ENCODE data around the gene DMD.

- TF ChIP-seq CTCF (conservative IDR thresholded peaks at IDR 0.05) (no peak), ZFX (IDR thresholded peaks at IDR 0.05) (no peak)
Observed at GRCh38 chrX:33218819-33219218, 7.5 kb upstream of the DMD start.

Data from C4-2B (cell line).